Measurements from ENCODE around the gene PDE3B. TPM values are rescaled to one million over a fixed set of nuclear protein-coding genes. Genes with fewer than 3 reads are reported as not detected.

PDE3B gene
- total RNA-seq, 2 donors from 2014 or later: 21.1 to 23.4 TPM

DNA sequence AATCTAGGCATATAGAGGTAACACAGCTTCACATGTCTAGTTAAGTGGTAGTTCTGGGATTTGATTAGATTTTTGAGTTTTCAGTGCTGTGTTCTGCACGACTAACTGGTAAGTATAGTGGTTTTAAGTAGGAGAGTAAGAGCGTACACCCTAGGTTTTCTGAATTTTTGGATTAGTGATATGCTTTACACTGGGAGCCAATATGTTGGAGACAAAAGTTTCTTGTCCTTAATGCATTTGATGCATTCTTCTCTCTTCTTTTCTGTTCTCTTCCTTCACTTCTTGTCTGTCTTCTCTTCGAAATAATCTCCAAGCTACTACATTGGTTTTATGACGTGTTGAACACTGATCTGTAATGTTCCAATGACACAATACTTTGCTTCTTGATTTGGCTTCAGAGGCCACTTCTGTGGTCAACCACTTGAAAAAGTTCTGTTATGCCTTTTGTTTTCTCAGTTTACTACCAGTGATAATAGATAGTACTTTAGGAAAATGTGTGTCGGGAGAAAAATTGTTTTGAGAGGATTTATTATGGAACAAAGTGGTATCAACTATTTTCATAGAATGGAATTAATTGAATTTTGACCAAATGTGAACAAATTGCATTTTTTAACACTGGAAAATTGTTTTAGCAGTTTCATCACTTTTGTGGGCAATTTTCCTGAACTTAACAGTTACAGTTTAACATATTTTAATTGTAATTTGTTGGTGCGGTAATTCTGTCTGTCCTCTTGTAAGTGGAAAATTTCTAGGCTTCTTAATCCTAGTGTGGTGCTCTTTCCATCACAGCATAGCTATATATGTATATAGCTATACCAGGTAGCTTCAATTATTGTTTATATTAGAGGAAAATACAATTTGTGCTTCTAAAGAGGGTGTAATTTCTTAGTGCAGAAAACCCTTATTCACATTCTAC lies 2.6 kb downstream of the PDE3B start:
- H3K4me1 ChIP-seq (replicated peaks): no peaks in the 10 kb centered on the region
- no peaks in the 10 kb centered on the region for H3K36me3 ChIP-seq
- H3K27me3 ChIP-seq (replicated peaks; ENCODE audit: insufficient read depth): no peaks in the 10 kb centered on the region
- H3K4me3 ChIP-seq: peak overlapping the region; percentile 87 to 89
- DNase-seq (ENCODE audit: low spot score): no peak
- TF ChIP-seq, protein P1, sequence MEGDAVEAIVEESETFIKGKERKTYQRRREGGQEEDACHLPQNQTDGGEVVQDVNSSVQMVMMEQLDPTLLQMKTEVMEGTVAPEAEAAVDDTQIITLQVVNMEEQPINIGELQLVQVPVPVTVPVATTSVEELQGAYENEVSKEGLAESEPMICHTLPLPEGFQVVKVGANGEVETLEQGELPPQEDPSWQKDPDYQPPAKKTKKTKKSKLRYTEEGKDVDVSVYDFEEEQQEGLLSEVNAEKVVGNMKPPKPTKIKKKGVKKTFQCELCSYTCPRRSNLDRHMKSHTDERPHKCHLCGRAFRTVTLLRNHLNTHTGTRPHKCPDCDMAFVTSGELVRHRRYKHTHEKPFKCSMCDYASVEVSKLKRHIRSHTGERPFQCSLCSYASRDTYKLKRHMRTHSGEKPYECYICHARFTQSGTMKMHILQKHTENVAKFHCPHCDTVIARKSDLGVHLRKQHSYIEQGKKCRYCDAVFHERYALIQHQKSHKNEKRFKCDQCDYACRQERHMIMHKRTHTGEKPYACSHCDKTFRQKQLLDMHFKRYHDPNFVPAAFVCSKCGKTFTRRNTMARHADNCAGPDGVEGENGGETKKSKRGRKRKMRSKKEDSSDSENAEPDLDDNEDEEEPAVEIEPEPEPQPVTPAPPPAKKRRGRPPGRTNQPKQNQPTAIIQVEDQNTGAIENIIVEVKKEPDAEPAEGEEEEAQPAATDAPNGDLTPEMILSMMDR (IDR thresholded peaks at IDR 0.05): no peak
- no peak for TF ChIP-seq POLR2A (IDR thresholded peaks at IDR 0.05)
- TF ChIP-seq POLR2AphosphoS5 (IDR thresholded peaks at IDR 0.05): no peak
- 73% methylated on average over 6 of the region's 6 CpGs for WGBS
- intact Hi-C loops (cut with DNase I): loop anchor here (10.0 kb wide), 1 partner anchor 249 kb away; the partner anchor contains the start of gene CYP2R1
- H3K9me3 ChIP-seq: no peaks in the 10 kb centered on the region
- no peak overlapping the region for H3K27ac ChIP-seq

DNA sequence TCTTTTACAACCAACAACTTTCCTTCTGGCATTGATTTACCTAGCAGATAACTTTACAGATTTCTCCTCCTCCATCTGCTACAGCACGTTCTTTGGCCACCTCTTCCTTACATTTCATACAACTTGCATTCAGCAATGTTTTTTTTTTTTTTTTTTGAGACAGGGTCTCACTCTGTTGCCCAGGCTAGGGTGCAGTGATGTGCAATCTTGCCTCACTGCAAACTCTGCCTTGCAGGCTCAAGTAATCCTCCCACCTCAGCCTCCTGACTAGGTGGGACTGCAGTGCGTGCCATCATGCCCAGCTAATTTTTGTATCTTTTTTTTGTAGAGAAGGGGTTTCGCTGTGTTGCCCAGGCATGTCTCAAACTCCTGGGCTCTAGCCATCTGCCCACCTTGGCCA lies 6.5 kb downstream of the PDE3B start:
- 88% methylated on average over 3 of the region's 3 CpGs for WGBS
- Histone ChIP-seq H3K4me3 (no peak overlapping the region), H3K36me3 (no peaks in the 10 kb centered on the region), H3K9me3 (no peaks in the 10 kb centered on the region), H3K27ac (no peak overlapping the region), H3K27me3 (replicated peaks; ENCODE audit: insufficient read depth) (no peaks in the 10 kb centered on the region), H3K4me1 (replicated peaks) (no peaks in the 10 kb centered on the region)
- intact Hi-C loops (cut with DNase I): no loop called here
- DNase-seq (ENCODE audit: low spot score): no peak
- TF ChIP-seq, protein P1 (IDR thresholded peaks at IDR 0.05): no peak
- TF ChIP-seq POLR2AphosphoS5 (IDR thresholded peaks at IDR 0.05) (no peak), POLR2A (IDR thresholded peaks at IDR 0.05) (no peak)

DNA sequence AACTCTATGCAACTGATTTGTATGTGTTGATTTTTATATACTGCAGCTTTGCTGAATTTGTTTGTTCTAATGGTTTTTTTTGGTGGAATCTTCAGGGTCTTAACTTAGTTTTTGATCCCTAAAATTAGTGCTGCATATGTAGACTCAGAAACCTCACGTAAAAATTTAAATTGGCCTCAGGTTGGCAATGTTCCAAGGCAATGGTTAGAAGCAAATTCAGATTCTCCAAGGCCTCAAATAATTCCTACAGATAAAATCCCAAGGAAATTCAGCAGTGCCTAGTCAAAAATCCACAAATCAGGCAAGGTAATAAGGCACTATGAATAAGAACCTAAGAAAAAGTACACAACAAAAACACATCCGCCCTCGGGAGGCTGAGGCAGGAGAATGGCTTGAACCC lies 9.5 kb downstream of the PDE3B start:
- Histone ChIP-seq H3K36me3 (no peaks in the 10 kb centered on the region), H3K27me3 (replicated peaks; ENCODE audit: insufficient read depth) (no peaks in the 10 kb centered on the region), H3K4me1 (replicated peaks) (no peaks in the 10 kb centered on the region), H3K9me3 (no peaks in the 10 kb centered on the region), H3K27ac (no peak overlapping the region), H3K4me3 (no peak overlapping the region)
- 88% methylated on average over 3 of the region's 3 CpGs for WGBS
- DNase-seq (ENCODE audit: low spot score): no peak
- intact Hi-C loops (cut with DNase I): no loop called here
- no peak for TF ChIP-seq POLR2AphosphoS5 (IDR thresholded peaks at IDR 0.05)
- TF ChIP-seq POLR2A (IDR thresholded peaks at IDR 0.05): no peak
- TF ChIP-seq, protein P1 (IDR thresholded peaks at IDR 0.05): no peak

DNA sequence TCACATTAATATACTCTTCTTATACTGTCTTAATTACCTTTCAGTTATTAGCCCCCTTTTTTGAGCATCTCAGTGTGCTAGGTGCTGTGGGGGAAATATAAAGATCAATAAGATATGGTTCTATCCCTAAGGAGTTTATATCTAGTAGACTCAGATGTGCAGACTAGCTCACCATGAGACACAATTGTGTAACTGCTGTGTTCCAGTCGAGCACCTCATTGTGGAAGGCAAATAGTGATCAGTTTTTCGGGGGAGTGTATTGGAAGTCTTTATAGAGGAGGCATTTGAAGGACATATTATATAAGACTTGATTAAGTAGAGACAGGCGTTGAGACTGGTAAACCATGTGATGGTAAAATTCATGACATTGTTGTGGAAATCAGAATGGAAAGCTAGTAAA lies 11.8 kb downstream of the PDE3B start:
- Histone ChIP-seq H3K4me1 (replicated peaks) (no peaks in the 10 kb centered on the region), H3K9me3 (no peaks in the 10 kb centered on the region), H3K4me3 (no peak overlapping the region), H3K36me3 (no peaks in the 10 kb centered on the region), H3K27me3 (replicated peaks; ENCODE audit: insufficient read depth) (no peaks in the 10 kb centered on the region), H3K27ac (no peak overlapping the region)
- intact Hi-C loops (cut with DNase I): no loop called here
- TF ChIP-seq, protein P1 (IDR thresholded peaks at IDR 0.05): no peak
- no peak for TF ChIP-seq POLR2AphosphoS5 (IDR thresholded peaks at IDR 0.05)
- no peak for TF ChIP-seq POLR2A (IDR thresholded peaks at IDR 0.05)
- DNase-seq (ENCODE audit: low spot score): no peak
- WGBS: 88% methylated on average over 3 of the region's 3 CpGs

Measured in prostate gland (tissue), 2 donors.